HG02938 (cell line): ENCODE measurements around the gene PRMT9.
A peak's percentile ranks its signal among the peaks of the same experiment; 100 is the strongest.

Experiments used
- ATAC-seq: cut with Tn5 transposase; IDR thresholded peaks from one replicate; pipeline ENCODE4 v1.9.1; 2021; ENCODE audit warnings: mild to moderate bottlenecking, moderate library complexity; ENCODE audit not compliant: unreplicated experiment

PRMT9 gene

DNA sequence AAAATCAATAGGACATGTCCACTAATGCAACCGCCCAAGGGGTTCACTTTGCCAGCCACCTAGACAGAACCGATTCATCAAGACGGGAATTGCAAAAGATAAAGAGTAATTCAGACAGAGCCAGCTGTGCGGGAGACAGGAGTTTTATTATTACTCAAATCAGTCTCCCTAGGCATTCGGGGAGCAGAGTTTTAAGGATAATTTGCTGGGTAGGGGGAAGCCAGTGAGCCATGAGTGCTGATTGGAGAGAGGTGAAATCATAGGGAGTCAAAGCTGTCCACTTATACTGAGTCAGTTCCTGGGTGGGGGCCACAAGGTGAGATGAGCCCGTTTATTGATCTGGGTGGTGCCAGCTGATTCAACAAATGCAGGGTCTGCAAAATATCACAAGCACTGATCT, 58.2 kb downstream of the PRMT9 start:
- ATAC-seq: no peak

DNA sequence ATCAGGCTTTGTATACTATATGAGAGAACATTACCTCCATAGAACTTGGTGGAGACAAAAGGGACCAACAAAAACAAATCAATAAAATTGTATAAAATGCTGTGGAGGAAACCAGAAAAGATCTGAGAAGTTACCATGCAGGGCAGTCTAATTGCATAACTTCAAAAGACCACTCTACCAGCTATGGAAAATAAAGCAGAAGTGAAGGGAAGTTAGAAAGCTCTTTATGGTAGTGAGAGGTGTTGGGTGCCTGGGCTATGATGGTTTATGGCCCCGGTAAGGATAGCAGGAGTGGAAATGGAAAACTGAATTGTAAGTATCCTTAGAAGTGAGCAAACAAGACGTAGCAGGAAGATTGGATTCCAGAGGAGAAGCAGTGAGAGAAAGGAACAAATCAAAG, 63.6 kb downstream of the PRMT9 start:
- no peak for ATAC-seq

DNA sequence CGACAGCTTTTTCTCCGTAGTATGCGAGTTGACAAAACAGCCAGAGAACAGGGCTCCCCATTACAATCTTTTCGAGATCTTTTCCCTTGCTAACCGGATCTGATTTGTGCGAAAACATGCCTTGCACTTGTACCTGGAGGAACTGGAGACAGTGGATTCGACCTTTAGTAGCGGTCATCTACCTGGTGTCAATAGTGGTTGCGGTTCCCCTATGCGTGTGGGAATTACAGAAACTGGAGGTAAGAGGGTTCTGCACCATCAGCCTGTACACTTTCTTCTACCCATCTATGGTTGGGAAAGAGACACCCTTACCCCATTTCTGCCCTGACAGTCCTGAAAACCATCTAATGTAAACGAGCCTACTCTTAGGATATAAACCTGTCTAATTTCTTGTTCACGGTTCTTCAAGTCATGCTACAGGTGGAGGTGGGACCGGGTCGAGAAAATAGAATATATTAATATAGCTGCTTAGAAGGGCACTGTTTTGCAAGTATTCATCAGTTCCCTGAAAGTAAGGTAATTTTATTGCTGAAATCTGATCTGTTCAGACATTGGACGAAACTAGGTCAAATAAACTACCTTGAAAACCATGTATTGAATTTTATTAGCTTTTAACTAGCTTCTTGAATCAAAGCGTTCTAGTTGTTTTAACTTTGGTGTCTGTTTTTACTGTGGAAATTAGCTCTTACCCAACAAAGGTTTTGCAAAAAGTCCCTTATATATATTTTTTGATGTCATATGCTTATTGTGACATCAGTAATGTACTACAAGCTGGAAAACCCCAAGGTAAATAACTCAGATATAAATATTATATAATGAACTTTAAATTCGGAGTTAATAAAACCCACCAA, 65.9 kb downstream of the PRMT9 start:
- ATAC-seq: peak; percentile 12

- peak; percentile 100 for ATAC-seq
Observed at GRCh38 chr4:147617173-147617840, 66.7 kb downstream of the PRMT9 start, which contains the start of gene TMEM184C. Gene TMEM184C (plus strand): TSS chr4:147617397. CDS start chr4:147617957, 560 bp downstream.

- peak; percentile 4 for ATAC-seq
Observed at GRCh38 chr4:147616849-147617172, 67.2 kb downstream of the PRMT9 start.

- no peak for ATAC-seq
Observed at GRCh38 chr4:147610686-147611085, 73.3 kb downstream of the PRMT9 start.

DNA sequence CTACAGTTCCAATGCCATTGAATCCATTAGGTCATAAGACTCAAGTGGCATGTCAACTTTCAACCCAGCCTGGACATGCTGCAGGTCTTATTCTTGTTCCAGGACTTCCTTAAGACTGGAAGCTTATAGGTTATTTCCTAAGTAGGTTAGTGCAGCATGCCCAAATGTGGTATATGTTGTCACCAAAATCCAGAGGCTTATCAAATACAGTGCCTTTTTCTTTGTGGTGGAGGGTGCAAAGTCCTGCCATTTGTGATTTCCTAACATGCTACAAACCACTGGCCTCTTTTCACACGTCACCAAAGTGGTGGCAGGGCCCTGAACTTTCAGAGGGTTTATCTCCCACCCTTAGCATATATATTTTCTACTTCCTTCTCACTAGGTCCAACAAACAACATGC, 76.5 kb downstream of the PRMT9 start:
- no peak for ATAC-seq

DNA sequence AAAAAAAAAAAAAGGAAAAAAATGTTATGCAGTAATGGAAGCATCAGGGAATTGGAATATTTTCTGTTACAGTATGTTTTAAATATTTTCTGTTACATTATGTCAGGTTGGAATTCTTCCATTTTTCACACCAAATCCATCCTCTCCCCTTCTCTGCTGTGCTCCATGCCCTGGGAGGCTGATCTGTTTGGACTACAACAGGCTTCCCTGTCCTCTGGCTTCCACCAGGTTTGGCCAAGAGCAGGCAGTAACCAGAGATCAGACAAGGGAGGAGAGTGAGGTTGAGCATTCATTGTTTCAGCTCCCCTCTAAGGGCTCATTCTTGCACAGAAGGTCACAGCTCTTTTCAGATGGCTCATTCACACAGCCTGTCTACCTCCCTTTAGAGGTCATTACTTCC, 78.5 kb downstream of the PRMT9 start:
- no peak for ATAC-seq

- ATAC-seq: no peak
Observed at GRCh38 chr4:147599769-147600168, 84.2 kb downstream of the PRMT9 start.

DNA sequence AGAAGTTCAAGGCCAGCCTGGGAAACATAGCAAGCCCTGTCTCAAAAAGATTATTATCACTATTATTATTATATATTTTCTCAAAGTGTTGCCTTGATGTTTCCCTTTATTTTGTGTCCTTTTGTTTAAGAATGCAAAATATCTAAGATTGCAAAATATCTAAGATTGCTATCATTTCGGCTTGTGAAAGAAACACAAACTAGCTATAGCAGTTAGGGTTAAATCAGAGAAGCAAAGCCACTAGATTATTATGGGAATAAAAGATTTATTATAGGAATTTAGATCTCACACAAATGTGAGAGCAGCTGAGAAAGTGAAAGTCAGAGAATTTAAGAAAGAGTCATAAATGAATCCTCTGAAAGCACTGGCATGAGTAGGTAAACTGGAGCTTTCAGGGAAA, 84.8 kb downstream of the PRMT9 start:
- no peak for ATAC-seq

- ATAC-seq: no peak
Observed at GRCh38 chr4:147597561-147597960, 86.4 kb downstream of the PRMT9 start.

- no peak for ATAC-seq
Observed at GRCh38 chr4:147596981-147597380, 87.0 kb downstream of the PRMT9 start.

- ATAC-seq: no peak
Observed at GRCh38 chr4:147596377-147596776, 87.6 kb downstream of the PRMT9 start.

GRCh38 chr4:147594578-147594977, 89.4 kb downstream of the PRMT9 start:
- ATAC-seq: no peak

DNA sequence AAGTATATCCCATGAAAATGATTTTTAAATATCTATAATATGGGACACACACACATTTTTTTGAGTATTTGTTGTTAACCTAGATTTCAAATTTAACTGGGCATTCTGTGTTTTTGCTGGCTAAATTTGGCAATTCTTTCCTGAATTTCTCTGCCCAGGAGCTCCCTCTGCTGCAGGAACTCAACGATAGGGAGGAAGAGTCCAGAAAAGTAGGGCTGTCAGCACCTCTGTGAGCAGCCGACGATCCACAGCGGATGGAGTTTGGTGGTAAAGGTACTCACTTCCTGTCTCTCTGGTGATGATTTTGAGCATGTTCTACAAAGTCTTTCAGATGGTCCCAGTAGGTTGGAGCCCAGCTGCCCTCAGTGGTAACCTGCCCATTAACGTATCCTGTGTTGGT, 89.9 kb downstream of the PRMT9 start:
- ATAC-seq: no peak

DNA sequence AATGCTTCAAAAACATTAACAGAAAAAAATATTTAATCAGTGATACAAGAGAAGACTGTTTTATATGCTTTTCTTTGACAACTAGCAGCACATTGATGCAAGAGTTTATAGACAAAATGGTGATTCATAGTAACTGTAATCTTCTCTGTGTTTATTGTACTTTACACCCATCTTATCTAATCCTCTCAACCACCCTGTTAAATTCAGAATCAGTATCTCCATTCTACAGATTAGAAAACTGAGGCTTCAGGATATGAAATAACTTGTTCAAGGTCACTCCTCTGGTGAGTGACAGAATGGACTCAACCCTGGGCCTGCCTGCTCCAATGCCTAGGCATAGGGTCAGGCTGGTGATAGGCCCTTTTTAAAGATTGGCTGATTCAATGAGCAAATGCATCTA, 92.9 kb downstream of the PRMT9 start:
- ATAC-seq: no peak

- ATAC-seq: peak; percentile 46
Observed at GRCh38 chr4:147590249-147590920, 93.6 kb downstream of the PRMT9 start.

- no peak for ATAC-seq
Observed at GRCh38 chr4:147589586-147589985, 94.4 kb downstream of the PRMT9 start.
